8988T (cell line): ENCODE results near the gene FIGNL1.

ENCODE experiments used
- DNase-seq: peaks from one replicate; pipeline ENCODE4 v3.0.0; 2011

Gene FIGNL1, protein sequence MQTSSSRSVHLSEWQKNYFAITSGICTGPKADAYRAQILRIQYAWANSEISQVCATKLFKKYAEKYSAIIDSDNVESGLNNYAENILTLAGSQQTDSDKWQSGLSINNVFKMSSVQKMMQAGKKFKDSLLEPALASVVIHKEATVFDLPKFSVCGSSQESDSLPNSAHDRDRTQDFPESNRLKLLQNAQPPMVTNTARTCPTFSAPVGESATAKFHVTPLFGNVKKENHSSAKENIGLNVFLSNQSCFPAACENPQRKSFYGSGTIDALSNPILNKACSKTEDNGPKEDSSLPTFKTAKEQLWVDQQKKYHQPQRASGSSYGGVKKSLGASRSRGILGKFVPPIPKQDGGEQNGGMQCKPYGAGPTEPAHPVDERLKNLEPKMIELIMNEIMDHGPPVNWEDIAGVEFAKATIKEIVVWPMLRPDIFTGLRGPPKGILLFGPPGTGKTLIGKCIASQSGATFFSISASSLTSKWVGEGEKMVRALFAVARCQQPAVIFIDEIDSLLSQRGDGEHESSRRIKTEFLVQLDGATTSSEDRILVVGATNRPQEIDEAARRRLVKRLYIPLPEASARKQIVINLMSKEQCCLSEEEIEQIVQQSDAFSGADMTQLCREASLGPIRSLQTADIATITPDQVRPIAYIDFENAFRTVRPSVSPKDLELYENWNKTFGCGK

GRCh38 chr7:50449881-50450589 lies at the start of gene FIGNL1:
FIGNL1 (minus strand) TSS chr7:50450350; CDS start chr7:50447287, 3,063 bp downstream.
- peak; percentile 58 for DNase-seq

DNA sequence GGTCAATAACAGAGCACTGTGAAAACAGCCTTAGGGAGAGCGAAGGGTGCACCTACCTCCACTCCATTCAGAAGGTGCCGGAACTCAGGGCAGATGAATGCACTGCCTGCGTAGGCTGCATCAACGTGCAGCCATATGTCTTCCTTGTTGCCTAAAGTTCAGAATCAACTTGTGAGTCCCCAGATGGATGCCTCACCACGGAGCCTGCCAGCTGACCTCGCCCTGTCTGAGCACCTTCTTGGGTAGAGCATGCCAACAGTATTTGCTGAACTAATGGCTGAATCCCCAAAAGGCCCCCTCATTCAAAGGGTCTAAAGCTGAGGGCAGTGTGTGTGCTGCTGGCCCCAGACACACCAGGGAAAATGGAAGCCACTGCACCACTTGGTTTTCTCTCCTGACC lies 48.9 kb upstream of the FIGNL1 start:
- DNase-seq = no peak

DNA sequence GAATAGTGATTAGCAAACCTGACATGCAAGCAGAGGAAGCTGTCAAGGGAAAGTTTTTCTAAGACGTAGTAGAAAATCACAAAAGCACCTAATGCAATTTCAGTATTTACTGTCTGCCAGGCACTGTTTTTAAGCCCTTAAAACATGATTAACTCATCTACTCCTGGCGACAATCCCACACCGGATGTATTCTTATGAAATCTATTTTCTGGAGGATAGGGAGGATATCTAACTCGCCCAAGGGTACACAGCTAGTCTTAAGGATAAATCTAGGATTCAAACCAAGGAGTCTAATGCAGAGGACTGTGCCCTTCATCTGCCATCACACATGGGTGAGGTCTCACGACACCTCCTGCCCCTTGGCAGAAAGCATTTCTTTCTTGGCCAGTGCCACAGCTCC lies 47.8 kb upstream of the FIGNL1 start:
- DNase-seq = no peak

DNA sequence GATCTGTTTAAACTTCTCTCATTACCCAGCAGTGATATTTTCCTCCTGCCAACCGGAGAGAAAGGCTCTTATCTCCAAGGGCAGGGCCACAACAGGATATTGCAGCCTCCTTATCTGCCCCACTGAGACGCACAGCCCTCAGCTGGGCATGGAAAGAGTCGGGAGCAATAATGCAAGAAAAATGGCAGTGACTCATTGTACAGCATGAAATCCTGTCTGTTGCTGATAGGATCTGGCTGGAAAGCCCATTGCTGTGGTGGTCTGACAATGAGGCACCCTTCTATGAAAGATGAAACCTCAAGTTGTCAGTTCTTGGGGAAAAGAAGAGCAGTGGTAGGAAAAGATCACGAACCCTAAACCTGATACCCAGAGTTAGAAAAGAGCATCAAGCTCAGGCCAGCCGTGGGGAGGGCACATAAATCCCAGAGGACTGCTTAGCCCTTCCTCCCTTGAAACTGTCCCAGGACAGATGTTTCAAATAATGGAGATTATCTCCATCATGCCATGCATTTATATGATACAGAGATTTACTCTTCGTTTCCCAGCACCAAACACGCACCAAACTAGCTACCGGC lies 47.0 kb upstream of the FIGNL1 start:
- DNase-seq = no peak

DNA sequence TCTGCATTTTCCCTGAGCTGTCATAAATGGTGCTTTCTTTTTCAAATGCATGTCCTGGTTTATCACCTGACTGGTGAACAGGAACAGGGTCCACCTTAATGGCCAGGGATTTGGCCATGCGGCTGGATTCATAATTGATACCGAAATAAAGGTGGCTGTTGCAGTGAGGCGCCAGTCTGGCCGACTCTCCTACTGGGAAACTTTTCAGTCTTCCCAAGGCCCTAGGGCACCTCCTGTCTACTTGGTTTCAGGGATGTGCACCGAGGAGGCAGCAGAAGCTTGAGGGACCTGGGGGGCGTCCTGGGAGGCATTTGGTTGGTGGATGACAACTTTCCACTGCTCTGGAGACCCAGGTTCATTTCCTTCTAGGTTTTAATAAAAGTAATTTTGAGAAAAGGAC lies 46.4 kb upstream of the FIGNL1 start:
- DNase-seq = no peak

DNA sequence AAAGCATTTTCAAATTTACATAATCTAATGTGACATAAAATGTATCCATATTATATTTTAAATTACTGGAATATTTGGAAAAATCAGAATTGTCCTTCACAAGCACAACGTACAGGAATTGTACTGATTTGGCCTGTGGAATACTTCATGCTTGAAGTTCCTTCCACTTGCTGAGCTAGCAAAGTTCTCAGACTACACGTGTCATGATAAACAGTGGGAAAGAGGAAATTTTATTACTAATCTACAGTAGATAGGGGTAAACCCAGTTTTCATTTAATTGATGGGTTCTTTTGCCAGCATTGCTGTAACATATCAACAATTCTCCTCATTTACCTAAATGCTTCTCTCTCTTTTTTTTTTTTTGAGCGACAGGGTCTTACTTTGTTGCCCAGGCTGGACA lies 45.6 kb upstream of the FIGNL1 start:
- no peak for DNase-seq

GRCh38 chr7:50492770-50493519 lies 42.8 kb upstream of the FIGNL1 start:
- no peak for DNase-seq

DNA sequence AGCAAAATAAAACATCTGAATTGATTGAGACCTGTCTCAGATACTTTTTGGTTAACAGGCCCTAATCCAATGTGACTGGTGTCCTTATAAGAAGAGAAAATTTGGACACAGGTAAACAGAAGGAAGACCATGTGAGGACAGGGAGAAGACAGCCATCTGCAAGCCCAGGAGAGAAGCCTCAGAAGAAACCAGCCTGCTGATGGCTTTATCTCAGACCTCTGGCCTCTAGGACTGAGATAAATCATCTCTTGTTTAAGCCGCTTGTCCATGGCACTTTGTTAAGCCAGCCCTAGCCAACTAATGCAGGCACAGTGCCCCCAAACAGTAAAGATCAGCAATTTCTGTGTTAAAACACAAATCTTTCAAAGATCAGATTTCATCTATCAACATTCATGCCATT lies 41.8 kb upstream of the FIGNL1 start:
- no peak for DNase-seq

DNA sequence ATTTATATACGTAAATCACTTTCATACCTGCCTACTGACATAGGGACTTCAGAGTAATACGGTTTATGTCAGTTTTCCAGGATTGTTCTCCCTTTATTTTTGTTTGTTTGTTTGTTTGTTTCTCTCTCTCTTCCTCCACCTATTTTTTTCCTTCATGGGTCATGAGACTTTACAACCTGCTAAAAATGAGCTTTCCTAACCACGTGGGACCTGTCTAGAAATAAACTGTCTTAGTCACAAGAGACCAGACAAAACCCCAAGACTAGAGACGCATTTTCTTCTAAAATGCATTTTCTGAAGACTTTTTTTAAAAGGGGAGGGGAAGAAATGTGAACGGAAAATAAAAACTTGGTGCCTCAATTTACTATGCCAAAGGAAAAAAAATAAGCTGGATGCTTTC lies 41.1 kb upstream of the FIGNL1 start:
- DNase-seq = no peak

GRCh38 chr7:50488379-50488778 lies 38.2 kb upstream of the FIGNL1 start:
- DNase-seq = no peak

DNA sequence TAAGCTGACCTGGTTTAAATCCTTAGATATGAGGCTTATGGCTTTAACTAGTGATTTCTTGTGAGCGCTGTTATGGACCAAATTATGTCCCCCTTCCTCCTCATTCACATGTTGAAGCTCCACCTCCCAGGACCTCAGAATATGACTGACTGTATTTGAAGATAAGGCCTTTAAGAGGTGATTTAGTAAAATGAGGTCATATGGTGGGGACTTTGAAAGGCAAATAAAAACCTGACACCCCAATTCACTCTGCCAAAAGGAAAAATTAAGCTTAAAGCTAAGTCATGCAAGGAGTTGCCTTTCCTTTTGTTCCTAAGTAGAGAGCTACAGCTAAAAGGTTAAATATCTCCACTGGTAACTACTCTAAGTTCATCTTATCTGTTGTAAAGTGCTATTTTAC lies 36.4 kb upstream of the FIGNL1 start:
- no peak for DNase-seq

DNA sequence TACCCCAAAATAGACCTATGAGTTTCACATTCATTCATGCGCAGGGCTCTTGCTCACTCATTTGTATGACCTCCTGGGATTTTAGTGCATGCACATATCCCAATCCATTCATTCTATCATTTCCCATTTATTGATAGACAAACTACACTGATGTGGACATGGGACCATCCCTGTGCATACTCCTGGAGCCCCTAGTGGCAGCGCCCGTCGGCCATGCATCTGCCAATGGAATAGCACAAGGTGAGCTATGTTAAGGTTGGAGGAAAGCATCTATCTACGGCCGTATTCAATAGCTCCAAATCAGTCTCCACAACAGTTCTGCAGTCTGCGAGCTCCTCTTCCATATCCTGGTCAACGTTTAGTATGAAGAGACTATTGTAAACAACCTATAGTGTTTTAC lies 31.7 kb upstream of the FIGNL1 start:
- no peak for DNase-seq

DNA sequence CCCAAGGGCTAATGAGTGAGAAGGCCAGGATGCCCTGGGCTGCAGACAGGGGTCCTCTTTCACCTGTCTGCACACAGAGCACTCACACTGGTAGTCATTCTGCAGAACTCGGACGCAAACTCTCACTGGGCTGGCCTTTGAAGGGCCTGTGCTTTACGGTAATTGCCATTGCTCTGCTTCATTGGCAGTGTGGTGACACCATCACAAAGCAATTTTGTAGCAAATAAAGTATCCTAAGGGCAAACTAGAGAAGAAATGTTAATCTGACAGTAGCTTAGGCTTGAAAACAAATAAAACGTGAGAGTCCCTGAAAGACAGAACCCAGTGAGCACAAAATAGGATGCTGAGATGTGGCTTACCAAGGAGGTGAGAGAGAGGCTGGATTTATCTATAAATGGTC lies 30.6 kb upstream of the FIGNL1 start:
- DNase-seq = no peak

DNA sequence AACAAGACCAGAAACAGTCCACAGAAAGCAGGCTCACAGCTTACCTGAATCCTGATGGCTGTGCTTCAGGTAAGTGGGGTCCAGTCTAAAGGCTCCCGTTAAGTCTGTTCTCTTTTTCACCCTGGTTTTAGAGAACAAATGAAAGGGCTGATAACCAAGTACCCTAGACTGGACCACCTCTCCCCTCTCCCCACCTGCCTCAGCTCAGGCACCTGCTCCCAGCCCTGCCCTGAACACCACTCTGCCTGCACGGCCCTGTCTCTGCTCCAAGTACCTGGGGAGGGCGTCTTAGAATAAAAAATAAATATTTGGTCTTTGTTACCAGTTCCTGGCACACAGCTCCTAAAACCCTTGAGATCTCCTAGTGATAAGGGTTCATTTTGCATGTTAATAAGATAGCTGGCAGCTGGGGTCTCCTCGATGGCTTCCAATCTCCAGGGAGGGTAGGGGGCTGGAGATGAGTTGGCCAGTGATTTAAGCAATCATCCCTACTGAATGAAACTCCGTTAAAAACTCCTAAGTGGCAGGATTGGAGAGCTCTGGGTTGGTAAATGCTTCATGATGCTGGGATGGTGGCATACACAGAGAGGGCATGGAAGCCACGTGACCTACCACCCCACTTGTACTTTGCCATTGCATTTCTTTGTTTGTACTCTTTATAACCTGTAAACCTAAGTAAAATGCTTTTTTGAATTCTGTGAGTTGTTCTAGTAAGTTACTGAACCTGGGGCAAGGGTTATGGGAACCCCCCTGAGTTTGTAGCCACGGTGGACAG lies 29.8 kb upstream of the FIGNL1 start:
- DNase-seq = no peak

GRCh38 chr7:50477640-50478039 lies 27.5 kb upstream of the FIGNL1 start:
- no peak for DNase-seq

- no peak for DNase-seq
These were observed 26.9 kb upstream of the FIGNL1 start for GRCh38 chr7:50476953-50477625.

DNA sequence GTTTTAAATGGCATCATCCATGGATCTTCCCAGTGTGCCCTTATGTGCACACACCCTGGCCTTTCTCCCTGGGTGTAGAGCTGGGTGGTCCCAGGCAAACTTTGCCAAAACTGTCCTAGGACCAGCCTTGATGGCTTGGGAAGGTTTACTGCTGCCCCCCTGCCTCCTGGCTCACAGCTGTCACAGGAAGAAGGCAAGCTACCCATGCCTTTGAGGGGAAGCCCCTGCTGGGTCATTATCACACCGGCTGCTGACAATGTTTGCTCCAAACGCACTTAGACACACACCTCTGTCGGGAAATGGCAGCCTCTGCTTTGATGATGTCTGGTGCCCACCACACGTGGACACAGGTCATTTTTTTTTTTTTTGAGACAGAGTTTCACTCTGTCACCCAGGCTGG lies 25.2 kb upstream of the FIGNL1 start:
- DNase-seq = no peak

DNA sequence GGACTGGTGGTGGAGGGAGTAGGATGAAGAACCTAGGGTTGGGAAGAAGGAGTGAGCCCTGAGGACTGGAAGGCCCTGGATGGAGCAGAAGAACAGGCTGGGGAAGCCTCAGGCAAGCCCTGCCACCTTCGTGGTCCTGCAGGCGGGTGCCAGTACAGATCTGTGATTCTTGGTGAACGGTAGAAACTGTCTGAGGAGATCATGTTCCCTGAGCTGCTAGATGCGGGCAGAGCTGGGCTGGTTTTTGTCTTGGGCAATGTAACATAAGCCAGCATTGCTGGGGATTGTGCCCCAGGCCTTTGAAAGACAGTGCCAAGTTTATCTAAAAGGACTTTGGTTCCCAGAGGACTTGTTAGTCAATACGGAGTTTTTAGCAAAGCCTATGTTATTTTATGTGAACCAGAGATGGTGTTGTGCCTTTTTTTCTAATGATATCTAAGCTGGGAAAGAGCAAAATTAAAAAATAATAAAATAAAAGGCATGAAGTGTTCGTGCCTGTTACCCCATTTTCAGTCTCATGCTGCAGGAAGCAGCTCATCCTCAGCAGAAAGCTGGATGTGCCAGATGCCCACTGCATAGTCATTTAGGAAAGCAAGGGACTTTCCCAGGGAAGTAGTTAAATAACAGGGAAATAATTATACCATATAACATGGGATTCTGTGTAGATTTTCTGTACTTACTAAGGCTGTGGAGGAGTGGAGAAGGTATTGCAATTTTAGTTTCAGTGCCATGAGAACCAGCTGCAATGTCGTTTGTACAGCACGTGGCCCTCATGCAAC lies 24.4 kb upstream of the FIGNL1 start:
- DNase-seq = no peak

GRCh38 chr7:50473531-50473930 lies 23.4 kb upstream of the FIGNL1 start:
- no peak for DNase-seq

GRCh38 chr7:50472427-50472826 lies 22.3 kb upstream of the FIGNL1 start:
- DNase-seq = no peak

GRCh38 chr7:50471970-50472369 lies 21.8 kb upstream of the FIGNL1 start:
- DNase-seq = no peak
